OCI-LY1 (cell line): Measurements from ENCODE around the gene LPCAT4.

Experiments
- EZH2 ChIP-seq: fragments of 200-600 bp; sonication (generic), shearing (Covaris generic); IDR thresholded peaks from 2 replicates; pipeline ENCODE4 v1.8.0; 2017; ENCODE audit warnings: borderline replicate concordance, mixed run types, mild to moderate bottlenecking, antibody characterized with exemption, low read length, moderate library complexity, mixed read lengths
- TF ChIP-seq, protein P1 (sequence below): fragments of 200-600 bp; sonication (generic), shearing (Covaris generic); IDR thresholded peaks from 2 replicates; pipeline ENCODE4 v1.5.1; 2017; ENCODE audit warnings: mild to moderate bottlenecking, antibody characterized with exemption, low read length, moderate library complexity, mixed read lengths

DNA sequence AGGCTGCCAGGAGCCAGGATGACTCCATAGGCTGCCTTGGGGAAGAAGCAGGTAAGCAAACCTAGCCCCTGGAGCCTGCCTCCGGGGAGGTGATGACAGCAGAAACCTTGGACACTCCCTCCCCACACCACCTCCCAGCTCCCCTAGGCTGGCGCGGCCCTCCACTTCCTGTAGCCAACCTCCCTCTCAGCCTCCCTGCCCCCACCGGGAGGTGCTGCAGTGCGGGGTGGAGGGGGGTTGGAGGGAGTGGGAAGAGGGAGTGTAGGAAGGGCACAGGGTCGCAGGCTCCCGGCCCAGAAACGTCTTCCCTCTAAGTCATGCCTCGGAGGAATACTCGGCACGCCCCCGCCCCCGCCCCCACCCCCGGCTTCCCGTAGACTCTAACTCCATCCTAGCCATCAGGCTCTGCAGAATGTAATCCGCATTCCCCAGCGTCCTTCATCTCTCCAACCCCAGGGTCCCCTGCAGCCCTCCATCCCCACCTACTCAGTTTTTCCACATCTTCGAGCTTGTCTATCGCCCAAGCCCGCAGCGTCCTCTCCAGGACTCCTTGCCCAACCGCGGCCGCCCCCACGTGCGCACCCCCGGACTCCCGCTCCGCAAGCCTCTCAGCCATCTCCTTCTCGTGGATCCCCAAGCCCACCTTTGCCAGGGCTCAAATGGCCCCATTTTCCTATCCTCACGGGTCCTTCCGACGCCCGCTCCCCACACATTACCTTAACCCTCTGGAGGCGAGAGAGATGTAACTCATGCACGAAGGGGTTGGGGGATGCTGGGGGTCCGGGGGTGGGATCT lies 528 bp downstream of the LPCAT4 start:
- TF ChIP-seq, protein P1, sequence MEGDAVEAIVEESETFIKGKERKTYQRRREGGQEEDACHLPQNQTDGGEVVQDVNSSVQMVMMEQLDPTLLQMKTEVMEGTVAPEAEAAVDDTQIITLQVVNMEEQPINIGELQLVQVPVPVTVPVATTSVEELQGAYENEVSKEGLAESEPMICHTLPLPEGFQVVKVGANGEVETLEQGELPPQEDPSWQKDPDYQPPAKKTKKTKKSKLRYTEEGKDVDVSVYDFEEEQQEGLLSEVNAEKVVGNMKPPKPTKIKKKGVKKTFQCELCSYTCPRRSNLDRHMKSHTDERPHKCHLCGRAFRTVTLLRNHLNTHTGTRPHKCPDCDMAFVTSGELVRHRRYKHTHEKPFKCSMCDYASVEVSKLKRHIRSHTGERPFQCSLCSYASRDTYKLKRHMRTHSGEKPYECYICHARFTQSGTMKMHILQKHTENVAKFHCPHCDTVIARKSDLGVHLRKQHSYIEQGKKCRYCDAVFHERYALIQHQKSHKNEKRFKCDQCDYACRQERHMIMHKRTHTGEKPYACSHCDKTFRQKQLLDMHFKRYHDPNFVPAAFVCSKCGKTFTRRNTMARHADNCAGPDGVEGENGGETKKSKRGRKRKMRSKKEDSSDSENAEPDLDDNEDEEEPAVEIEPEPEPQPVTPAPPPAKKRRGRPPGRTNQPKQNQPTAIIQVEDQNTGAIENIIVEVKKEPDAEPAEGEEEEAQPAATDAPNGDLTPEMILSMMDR: no peak
- TF ChIP-seq EZH2: no peak
